ENCODE data around the gene EIF2B2. TPM values are rescaled to one million over a fixed set of nuclear protein-coding genes. Genes with fewer than 3 reads are reported as not detected.

Gene EIF2B2
- total and polyA plus RNA-seq, 10 of the 15 experiments (the other 5 are each of a cell fraction or from before 2014, with no cell fraction given) = 17.4 to 168 (median 65.5) TPM

- TF ChIP-seq TCF3 (IDR thresholded peaks at IDR 0.05; ENCODE audit: borderline replicate concordance, insufficient read depth, low read depth, low read length) = no peak
- TF ChIP-seq CBX3 (IDR thresholded peaks at IDR 0.05; ENCODE audit: borderline replicate concordance, low read depth) = no peak
- TF ChIP-seq SP1 (IDR thresholded peaks at IDR 0.05; ENCODE audit: low read depth, low read length) = no peak
- TF ChIP-seq CHD1 (IDR thresholded peaks at IDR 0.05; ENCODE audit: low read depth, low read length) = no peak
- no peak for TF ChIP-seq RELA (IDR thresholded peaks at IDR 0.05; ENCODE audit: borderline replicate concordance, partially characterized antibody)
- no peak for TF ChIP-seq E2F4 (IDR thresholded peaks at IDR 0.05; ENCODE audit: low read depth, low read length)
Observed at GRCh38 chr14:74977901-74978385, 24.8 kb upstream of the EIF2B2 start (continued).

DNA sequence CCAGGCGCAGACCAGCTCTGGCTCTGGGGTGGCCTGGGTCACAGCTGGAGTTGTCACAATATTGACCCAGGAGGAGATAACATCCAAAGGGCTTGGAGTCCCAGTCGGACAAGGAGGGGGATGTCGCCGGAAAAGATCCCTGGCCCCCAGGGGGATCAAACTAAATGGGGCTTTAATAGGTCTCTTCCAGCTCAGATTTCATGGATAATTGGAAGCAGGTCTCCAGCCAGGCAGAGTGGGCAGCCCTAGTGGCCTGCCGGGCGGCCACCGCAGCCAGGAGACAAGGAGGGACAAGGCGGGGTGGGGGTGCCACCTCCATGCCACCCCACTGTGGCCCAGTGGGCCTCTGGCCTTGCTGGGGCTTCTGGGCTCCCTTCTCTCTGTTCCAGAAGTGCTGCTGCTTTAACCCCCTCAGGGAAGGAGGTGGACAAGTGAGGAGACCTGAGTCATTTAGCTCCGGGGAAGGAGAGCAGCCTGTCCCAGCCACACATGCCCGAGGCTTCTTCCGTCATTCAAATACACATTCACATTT lies 24.2 kb upstream of the EIF2B2 start:
- ATAC-seq = no peak
- ChIA-PET CTCF (no interaction called here), POLR2A (interaction anchor here (0.6 kb wide), 1 partner anchor 146 kb away, joined by 3 read pairs; no protein-coding TSS in a partner anchor), SMC1A (ENCODE audit: uncharacterized antibody, unreplicated experiment) (no interaction called here), RAD21 (ENCODE audit: unreplicated experiment) (no interaction called here)
- H3K27me3 ChIP-seq (replicated peaks in 1 of 2; ENCODE audit: control insufficient read depth in 2 of 2, insufficient read depth in 2 of 2, low read length in 1 of 2) = no peaks in the 10 kb centered on the region; a peak in 1 of 4 replicates
- no peaks in the 10 kb centered on the region for H3K9me3 ChIP-seq (replicated peaks; ENCODE audit: control insufficient read depth, insufficient read depth, low read length)
- no peak overlapping the region for H3K4me2 ChIP-seq (ENCODE audit: control insufficient read depth, insufficient read depth)
- no peak overlapping the region for H2AFZ ChIP-seq (ENCODE audit: control insufficient read depth, low read depth, low read length)
- BruUV-seq (replicated peaks) = no TSS peak
- intact Hi-C loops (cut with micrococcal nuclease; ENCODE audit: unreplicated experiment) (no loop called here), in situ Hi-C loops (cut with MboI) (no loop called here)
- no peak overlapping the region for H3K27ac ChIP-seq (ENCODE audit: control insufficient read depth, insufficient read depth)
- no peak for FAIRE-seq
- DNase-seq (ENCODE audit: low read depth, low spot score) = no peak
- no peaks in the 10 kb centered on the region for H3K79me2 ChIP-seq (ENCODE audit: control insufficient read depth, insufficient read depth, low read length)
- 69% methylated on average over 11 of the region's 11 CpGs for WGBS (ENCODE audit: insufficient coverage, insufficient replicate concordance, low lambda C conversion rate, missing lambda C conversion rate)
- TF ChIP-seq SUZ12 (IDR thresholded peaks at IDR 0.05; ENCODE audit: unreplicated experiment) (no peak), MEF2A (IDR thresholded peaks at IDR 0.05; ENCODE audit: insufficient read depth, low read depth, low read length) (no peak), SRF (IDR thresholded peaks at IDR 0.05; ENCODE audit: low read depth in 2 of 2, low read length in 2 of 2) (no peak)
- TF ChIP-seq, protein P1, sequence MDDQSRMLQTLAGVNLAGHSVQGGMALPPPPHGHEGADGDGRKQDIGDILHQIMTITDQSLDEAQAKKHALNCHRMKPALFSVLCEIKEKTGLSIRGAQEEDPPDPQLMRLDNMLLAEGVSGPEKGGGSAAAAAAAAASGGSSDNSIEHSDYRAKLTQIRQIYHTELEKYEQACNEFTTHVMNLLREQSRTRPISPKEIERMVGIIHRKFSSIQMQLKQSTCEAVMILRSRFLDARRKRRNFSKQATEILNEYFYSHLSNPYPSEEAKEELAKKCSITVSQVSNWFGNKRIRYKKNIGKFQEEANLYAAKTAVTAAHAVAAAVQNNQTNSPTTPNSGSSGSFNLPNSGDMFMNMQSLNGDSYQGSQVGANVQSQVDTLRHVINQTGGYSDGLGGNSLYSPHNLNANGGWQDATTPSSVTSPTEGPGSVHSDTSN (IDR thresholded peaks at IDR 0.05; ENCODE audit: insufficient replicate concordance, low read depth, low read length) = no peak
- H3K4me1 ChIP-seq (ENCODE audit: control insufficient read depth, insufficient read depth, low read length) = peaks cover 5% of the 10 kb centered on the region; the same call in 1 of the 2 replicates
- H3K9ac ChIP-seq (ENCODE audit: control insufficient read depth, insufficient read depth, low read length) = no peak overlapping the region
- H3K4me3 ChIP-seq = no peak overlapping the region
- H3K36me3 ChIP-seq (ENCODE audit: control insufficient read depth in 2 of 2, insufficient read depth in 2 of 2, low read length in 1 of 2) = no peaks in the 10 kb centered on the region
- H4K20me1 ChIP-seq (ENCODE audit: control insufficient read depth, insufficient read depth) = no peaks in the 10 kb centered on the region

All from GM12878 (cell line).